GM21786 (cell line): ENCODE results near the gene DAPL1.
"Not testable (repeated sequence)": the region's sequence is repeated elsewhere in the genome, so short reads cannot be mapped to it uniquely, and the experiment has no call there.

ENCODE experiments used
- ATAC-seq: cut with Tn5 transposase; IDR thresholded peaks from one replicate; pipeline ENCODE4 v1.9.1; 2021; ENCODE audit not compliant: unreplicated experiment

Gene DAPL1

GRCh38 chr2:158818511-158818910 is 23.4 kb downstream of the DAPL1 start:
- no peak for ATAC-seq

- ATAC-seq = no peak
Observed at GRCh38 chr2:158822193-158822592, 27.1 kb downstream of the DAPL1 start.

DNA sequence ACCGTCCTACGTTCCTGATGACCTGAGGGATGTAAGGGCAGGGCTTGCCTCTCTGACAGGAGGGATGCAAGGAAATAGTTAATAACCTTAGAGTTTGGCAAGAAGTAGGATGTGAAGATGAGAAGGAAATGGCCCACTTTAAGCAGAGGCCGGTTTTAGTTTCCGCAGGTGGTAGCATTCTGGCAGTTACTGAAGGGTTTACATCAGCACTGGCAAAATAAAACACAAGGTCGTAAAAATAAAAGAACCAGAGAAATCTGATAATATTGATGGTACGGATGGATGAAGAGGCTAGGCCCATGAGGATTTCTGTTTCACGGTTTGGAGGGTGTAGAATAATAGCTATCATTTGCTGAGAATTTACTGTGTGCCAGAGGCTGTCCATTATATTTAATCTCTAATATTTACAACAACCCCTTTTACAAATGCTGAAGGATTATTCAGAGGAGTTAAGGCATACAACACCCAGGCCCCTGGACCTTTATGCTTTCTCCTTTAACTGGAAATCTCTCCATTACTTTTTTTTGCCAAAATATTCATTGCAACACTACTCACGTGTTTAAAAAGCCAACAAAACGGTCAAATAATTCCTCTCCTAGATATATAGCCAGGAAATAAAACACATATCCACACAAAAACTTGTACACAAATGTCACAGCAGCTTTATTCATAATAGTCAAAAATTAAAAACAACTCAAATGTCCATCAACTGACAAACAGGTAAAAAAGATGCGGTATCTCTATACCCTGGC is 28.5 kb downstream of the DAPL1 start:
- no peak for ATAC-seq

GRCh38 chr2:158825021-158825420 is 29.9 kb downstream of the DAPL1 start:
- no peak for ATAC-seq

DNA sequence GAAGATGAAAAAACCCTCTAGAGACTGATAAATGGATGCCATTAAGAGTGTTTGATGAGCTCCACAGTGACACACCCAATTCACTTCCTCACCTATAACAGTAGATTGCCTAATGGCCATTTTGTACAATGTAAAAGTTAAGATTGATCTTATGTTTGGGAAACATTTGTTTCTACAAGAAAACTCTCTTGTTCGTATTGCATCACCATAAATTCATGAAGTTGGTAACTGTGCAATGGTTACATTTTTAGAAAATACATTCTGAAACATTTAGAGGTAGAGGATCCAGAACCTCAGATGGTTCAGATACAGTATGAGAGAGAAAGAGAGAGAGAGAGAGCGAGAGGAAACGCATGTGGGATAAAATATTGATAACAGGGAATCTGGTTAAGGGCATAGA is 31.8 kb downstream of the DAPL1 start:
- no peak for ATAC-seq

- no peak for ATAC-seq
Observed at GRCh38 chr2:158828378-158829164, 33.5 kb downstream of the DAPL1 start.

- ATAC-seq = no peak
Observed at GRCh38 chr2:158829167-158829566, 34.0 kb downstream of the DAPL1 start.

GRCh38 chr2:158830201-158830600 is 35.1 kb downstream of the DAPL1 start:
- ATAC-seq = no peak

DNA sequence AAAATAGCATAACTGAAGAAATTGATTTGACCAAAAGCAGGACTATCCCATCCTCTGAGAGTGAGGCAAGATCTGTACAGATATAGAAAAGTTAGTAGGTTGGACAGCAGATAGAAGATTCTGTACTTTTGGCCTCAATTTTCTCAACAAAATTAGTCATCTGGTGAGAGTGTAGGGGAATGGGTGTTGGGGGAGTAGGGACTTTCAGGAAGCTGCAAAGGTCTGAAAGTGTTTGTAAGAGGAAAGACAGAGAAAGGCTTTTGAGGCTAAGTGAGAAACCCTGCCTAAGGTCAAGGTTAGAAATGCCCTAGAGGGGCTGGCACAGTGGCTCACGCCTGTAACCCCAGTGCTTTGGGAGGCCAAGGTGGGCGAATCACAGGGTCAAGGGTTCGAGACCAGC is 40.3 kb downstream of the DAPL1 start:
- ATAC-seq = no peak

GRCh38 chr2:158837645-158838044 is 42.5 kb downstream of the DAPL1 start:
- no peak for ATAC-seq

DNA sequence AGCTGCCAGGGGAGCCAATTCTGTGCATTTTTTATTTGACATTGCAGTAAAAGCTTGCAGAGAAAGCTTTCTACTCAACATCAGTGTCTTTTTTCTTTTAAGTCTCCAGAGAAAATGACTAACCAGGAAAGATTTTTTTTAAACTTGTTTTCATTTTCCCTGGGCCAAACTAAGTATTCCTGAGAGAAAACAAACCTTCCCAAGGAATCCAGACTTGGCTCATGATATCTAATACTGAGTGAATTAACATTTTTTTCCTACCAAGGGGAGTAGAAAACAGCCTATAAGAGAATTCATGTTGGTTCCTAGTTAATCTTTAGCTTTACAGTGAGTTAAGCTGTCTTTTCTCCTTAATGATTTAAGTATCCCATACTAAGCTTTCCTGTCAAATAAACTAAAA is 46.7 kb downstream of the DAPL1 start:
- ATAC-seq = no peak

- ATAC-seq = no peak
Observed at GRCh38 chr2:158845444-158845843, 50.3 kb downstream of the DAPL1 start.

GRCh38 chr2:158845859-158846258 is 50.7 kb downstream of the DAPL1 start:
- no peak for ATAC-seq

DNA sequence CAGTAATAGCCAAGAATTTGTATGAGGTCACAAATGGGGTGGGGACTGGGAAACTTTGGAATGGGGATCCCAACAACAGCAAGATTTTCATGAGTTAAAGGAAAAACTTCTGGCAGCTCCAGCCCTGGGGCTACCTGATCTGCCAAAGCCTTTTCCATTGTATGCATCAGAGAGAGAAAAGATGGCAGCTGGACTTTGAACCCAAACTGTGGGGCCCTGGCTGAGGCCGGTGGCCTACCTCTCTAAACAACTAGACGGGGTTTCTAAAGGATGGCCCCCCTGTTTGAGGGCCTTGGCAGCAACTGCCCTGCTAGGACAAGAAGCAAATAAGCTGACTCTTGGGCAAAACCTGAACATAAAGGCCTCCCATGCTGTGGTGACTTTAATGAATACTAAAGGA is 52.4 kb downstream of the DAPL1 start:
- ATAC-seq = not testable (repeated sequence)

GRCh38 chr2:158848031-158848970 is 53.2 kb downstream of the DAPL1 start:
- not testable (repeated sequence) for ATAC-seq

GRCh38 chr2:158860179-158860578 is 65.1 kb downstream of the DAPL1 start:
- not testable (repeated sequence) for ATAC-seq

- ATAC-seq = not testable (repeated sequence)
Observed at GRCh38 chr2:158861626-158862025, 66.5 kb downstream of the DAPL1 start.

GRCh38 chr2:158865469-158865868 is 70.4 kb downstream of the DAPL1 start:
- not testable (repeated sequence) for ATAC-seq
